Measurements from ENCODE around the gene SLC9A9. TPM values are rescaled to one million over a fixed set of nuclear protein-coding genes. Genes with fewer than 3 reads are reported as not detected.

SLC9A9 gene
- total RNA-seq, 1 donor from 2014 or later: 4.9 TPM

- Histone ChIP-seq H3K9me3 (replicated peaks) (peaks cover 8% of the 10 kb centered on the region), H3K4me3 (no peak overlapping the region), H3K36me3 (no peaks in the 10 kb centered on the region), H3K4me1 (no peaks in the 10 kb centered on the region), H3K27me3 (ENCODE audit: low read depth) (no peaks in the 10 kb centered on the region), H3K27ac (replicated peaks) (no peak overlapping the region)
- intact Hi-C loops (cut with micrococcal nuclease): no loop called here
- DNase-seq: no peak
- no peak for TF ChIP-seq CTCF (IDR thresholded peaks at IDR 0.05; ENCODE audit: borderline replicate concordance)
Measured at GRCh38 chr3:143414571-143415253, 433.6 kb downstream of the SLC9A9 start.

DNA sequence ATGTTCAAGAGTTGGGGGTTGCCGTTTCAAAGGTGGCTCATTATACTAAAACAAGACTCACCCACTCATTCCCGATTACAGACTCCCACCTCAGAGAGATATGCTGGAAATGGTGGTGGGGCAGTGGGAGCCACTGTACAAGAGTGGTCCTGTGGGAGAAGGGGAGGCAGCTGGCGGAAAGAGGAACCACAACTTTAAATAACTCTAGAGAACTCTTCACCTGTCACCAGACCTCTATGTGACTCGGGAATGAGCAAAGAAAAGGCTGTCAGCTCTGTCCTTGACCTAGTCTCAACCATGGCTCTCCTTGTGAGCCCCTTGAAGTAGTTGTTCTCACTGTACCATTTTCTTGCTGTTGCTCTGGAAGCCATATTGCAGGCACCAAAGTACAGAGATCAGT, 434.9 kb downstream of the SLC9A9 start:
- Histone ChIP-seq H3K4me1 (no peaks in the 10 kb centered on the region), H3K4me3 (no peak overlapping the region), H3K9me3 (replicated peaks) (peaks cover 8% of the 10 kb centered on the region), H3K27ac (replicated peaks) (no peak overlapping the region), H3K36me3 (no peaks in the 10 kb centered on the region), H3K27me3 (ENCODE audit: low read depth) (no peaks in the 10 kb centered on the region)
- intact Hi-C loops (cut with micrococcal nuclease): no loop called here
- no peak for DNase-seq
- TF ChIP-seq CTCF (IDR thresholded peaks at IDR 0.05; ENCODE audit: borderline replicate concordance): no peak

GRCh38 chr3:143412084-143412483, 436.2 kb downstream of the SLC9A9 start:
- intact Hi-C loops (cut with micrococcal nuclease): no loop called here
- H3K27me3 ChIP-seq (ENCODE audit: low read depth): no peaks in the 10 kb centered on the region
- no peak overlapping the region for H3K4me3 ChIP-seq
- no peak overlapping the region for H3K27ac ChIP-seq (replicated peaks)
- no peaks in the 10 kb centered on the region for H3K4me1 ChIP-seq
- no peaks in the 10 kb centered on the region for H3K36me3 ChIP-seq
- H3K9me3 ChIP-seq (replicated peaks): peaks cover 8% of the 10 kb centered on the region
- TF ChIP-seq CTCF (IDR thresholded peaks at IDR 0.05; ENCODE audit: borderline replicate concordance): no peak
- DNase-seq: no peak

DNA sequence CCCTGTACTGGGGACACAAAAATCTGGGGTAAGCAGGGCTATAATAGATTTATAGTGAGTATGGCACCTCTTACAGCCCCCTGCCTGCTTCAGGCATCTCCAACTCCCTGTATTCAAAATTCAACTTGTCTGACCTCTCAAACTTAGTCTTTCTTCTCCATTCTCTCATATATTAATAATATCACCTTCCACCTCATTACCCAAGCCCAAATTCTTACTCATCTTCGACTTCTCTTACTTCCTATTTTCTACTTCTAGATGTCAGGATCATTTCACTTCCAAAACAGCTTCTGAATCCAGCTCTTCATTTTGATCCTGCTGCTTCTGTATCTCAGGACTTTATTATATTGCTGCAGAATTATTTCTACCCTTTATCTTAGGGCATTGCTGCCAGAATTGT, 438.0 kb downstream of the SLC9A9 start:
- H3K27me3 ChIP-seq (ENCODE audit: low read depth): no peaks in the 10 kb centered on the region
- intact Hi-C loops (cut with micrococcal nuclease): no loop called here
- DNase-seq: no peak
- H3K4me3 ChIP-seq: no peak overlapping the region
- H3K4me1 ChIP-seq: no peaks in the 10 kb centered on the region
- no peak for TF ChIP-seq CTCF (IDR thresholded peaks at IDR 0.05; ENCODE audit: borderline replicate concordance)
- H3K9me3 ChIP-seq (replicated peaks): peaks cover 3% of the 10 kb centered on the region
- no peak overlapping the region for H3K27ac ChIP-seq (replicated peaks)
- H3K36me3 ChIP-seq: no peaks in the 10 kb centered on the region

- DNase-seq: no peak
- intact Hi-C loops (cut with micrococcal nuclease): no loop called here
- H3K4me1 ChIP-seq: no peaks in the 10 kb centered on the region
- no peaks in the 10 kb centered on the region for H3K36me3 ChIP-seq
- no peaks in the 10 kb centered on the region for H3K27me3 ChIP-seq (ENCODE audit: low read depth)
- H3K27ac ChIP-seq (replicated peaks): no peak overlapping the region
- TF ChIP-seq CTCF (IDR thresholded peaks at IDR 0.05; ENCODE audit: borderline replicate concordance): no peak
- no peak overlapping the region for H3K4me3 ChIP-seq
- peaks cover under 1% of the 10 kb centered on the region for H3K9me3 ChIP-seq (replicated peaks)
Measured at GRCh38 chr3:143408771-143409170, 439.5 kb downstream of the SLC9A9 start.

Measured in left ventricle myocardium inferior (tissue), 1 donor.